Measurements from ENCODE around the gene FBXO31.
"Not testable (repeated sequence)": the region's sequence is repeated elsewhere in the genome, so short reads cannot be mapped to it uniquely, and the experiment has no call there.

FBXO31 gene

DNA sequence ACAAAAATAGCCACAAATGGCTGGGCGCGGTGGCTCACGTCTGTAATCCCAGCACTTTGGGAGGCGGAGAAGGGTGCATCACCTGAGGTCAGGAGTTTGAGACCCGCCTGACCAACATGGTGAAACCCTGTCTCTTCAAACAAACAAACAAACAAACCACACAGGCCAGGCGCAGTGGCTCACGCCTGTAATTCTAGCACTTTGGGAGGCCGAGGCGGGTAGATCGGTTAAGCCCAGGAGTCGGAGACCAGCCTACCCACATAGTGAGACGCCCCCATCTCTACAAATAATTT lies 1.2 kb upstream of the FBXO31 start:
- DNase-seq (ENCODE audit: low read depth): not testable (repeated sequence)

GRCh38 chr16:87384162-87384874 lies 742 bp upstream of the FBXO31 start:
- no peak for DNase-seq (ENCODE audit: low read depth)

- DNase-seq (ENCODE audit: low read depth): no peak
Measured at GRCh38 chr16:87382023-87382785, 1.4 kb downstream of the FBXO31 start.

GRCh38 chr16:87380881-87381280 lies 2.7 kb downstream of the FBXO31 start:
- no peak for DNase-seq (ENCODE audit: low read depth)

GRCh38 chr16:87380403-87380802 lies 3.2 kb downstream of the FBXO31 start:
- DNase-seq (ENCODE audit: low read depth): no peak

- DNase-seq (ENCODE audit: low read depth): not testable (repeated sequence)
Measured at GRCh38 chr16:87379312-87379752, 4.2 kb downstream of the FBXO31 start.

DNA sequence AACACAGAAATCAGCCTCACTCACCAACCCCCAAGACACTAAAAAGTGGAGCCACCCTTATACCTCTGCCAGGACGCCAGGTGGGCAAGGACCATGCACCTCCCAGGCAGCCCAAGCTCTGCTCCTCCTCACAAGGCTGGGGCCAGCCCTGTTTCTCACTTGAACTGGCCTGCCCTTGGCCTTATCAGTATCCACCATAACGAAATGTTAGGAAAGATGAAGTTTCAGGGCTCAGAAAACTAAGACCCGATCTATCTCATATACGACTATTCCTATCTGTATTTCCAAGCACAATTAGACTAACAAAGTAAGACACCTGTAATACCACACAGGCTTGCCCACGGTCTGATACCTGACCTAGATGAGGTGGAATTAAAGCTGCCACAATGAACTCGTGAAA lies 6.9 kb downstream of the FBXO31 start:
- DNase-seq (ENCODE audit: low read depth): no peak

GRCh38 chr16:87375426-87376135 lies 8.0 kb downstream of the FBXO31 start:
- DNase-seq (ENCODE audit: low read depth): no peak

DNA sequence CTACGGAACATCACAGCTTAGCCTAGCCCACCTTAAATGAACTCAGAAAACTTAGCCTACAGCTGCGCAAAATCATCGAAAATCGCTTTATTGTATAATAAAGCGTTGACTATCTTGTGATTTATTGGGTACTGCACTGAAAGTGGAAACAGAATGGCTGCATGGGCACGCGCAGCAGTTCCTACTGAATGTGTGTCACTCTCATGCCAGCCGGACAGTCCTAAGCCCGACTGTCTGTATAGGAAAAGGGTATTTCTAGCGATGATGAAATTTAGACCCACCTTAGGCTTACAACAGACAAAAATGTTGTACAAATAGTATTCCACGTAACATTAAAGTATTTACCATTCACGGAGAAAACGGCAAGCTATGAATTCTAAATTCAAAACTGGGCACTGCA lies 9.3 kb downstream of the FBXO31 start:
- no peak for DNase-seq (ENCODE audit: low read depth)

GRCh38 chr16:87372305-87372704 lies 11.3 kb downstream of the FBXO31 start:
- no peak for DNase-seq (ENCODE audit: low read depth)

DNA sequence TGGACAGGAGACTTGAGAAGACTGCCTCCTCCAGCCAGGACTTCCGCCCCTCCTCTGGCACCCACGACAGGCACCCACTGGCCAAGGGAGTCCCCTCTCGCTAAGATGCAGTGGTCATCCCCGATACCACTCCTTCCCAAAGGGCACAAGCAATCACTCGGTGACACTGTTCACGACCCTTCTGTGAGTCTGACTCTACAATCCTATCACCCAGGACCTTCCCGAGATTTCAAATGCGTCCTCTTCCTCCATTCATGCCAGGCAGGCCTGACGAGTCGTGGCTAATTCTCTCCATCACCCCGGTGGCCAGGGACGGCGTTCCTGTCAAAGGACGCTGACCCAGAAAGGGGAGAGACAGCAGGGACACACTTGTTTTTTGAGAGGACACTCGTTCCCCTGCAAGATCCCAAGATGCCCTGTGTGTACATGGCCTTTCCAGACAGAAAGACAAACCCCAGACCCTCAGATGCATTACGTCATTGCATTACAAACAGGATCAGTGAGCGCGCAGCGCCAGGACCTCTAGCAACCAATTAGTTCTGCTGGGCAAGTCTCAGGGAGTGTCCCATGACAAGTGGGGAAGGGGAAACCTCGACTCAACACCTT lies 12.2 kb downstream of the FBXO31 start:
- DNase-seq (ENCODE audit: low read depth): no peak

- DNase-seq (ENCODE audit: low read depth): no peak
Measured at GRCh38 chr16:87369796-87370719, 13.5 kb downstream of the FBXO31 start.

DNA sequence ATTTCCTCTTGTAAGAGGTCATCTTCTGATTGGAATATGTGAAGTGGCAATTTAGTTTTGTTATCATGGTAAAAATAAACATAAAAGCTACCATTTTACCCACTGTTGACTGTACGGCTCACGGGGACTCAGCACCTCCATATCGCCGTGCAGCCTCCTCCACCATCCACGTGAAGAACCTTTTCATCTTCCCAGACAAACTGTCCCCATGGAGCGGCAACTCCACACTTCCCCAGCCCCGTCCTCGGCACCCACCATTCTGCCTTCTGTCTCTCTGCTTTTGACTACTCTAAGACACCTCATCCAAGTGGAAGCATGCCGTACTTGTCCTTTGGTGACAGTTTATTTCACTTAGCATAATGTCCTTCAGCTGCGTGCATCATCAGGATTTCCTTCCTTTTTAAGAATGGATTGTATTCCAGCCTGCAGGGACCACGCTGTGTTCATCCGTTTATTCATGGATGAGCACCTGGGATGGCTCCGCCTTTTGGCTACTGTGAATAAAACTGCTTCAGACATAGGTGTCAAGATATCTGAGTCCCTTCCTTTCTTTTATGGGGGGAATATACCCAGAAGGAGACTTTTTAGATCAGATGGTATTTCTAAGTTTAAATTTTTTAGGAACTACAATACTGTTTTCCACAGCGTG lies 14.3 kb downstream of the FBXO31 start:
- DNase-seq (ENCODE audit: low read depth): no peak

- DNase-seq (ENCODE audit: low read depth): no peak
Measured at GRCh38 chr16:87368029-87368770, 15.4 kb downstream of the FBXO31 start.

DNA sequence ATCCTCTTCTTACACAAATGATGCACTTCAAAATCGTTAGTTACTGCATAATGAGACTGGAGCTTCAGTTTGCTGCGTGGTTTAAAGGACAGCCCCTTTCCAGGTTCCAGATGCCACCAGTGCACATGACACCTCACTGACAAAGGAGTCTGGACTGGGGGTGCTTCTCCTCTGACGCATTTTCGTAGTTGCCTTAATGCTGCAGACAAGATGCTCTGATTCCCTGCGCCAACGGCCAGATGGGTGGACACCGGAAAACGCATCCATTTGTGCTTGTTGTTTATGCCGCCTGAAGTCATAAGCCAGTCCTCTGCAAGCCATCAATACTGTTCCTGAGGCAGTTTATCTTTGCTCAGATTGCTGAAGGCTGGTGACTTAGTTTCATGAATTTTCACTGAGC lies 16.0 kb downstream of the FBXO31 start:
- DNase-seq (ENCODE audit: low read depth): no peak

- DNase-seq (ENCODE audit: low read depth): no peak
Measured at GRCh38 chr16:87366930-87367329, 16.6 kb downstream of the FBXO31 start.

- no peak for DNase-seq (ENCODE audit: low read depth)
Measured at GRCh38 chr16:87366288-87366687, 17.3 kb downstream of the FBXO31 start.

DNA sequence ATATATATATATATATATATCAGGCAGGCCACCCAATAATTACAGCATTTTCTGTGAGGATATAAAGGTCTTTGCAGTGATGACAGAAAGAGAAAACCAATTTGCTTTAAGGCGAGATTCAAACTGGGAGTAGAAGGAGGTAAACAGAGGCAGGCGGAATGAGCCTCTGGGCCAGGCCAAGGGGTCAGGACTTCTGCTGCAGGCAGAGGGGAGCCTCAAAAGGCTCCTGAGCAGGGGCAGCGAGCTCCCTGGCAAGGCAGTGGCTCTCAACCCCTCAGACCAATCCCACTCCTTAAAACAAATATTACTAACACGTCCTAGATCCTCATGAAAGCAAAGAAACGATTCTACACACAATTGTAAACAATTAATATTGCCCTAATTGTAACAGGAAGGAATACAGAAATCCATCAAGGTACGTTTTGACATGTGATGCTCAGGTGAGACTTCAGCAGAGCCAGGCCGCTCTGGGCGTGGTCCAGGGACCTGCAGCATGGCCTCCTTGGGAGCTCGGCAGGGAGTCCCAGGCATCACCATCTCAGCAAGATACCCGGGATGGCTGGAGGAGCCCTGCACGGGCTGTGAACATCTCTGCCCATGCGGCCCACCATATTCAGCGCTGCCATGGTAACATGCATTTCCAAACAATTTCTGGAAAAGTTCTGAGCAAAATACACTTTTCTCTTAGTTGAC lies 18.4 kb downstream of the FBXO31 start:
- DNase-seq (ENCODE audit: low read depth): no peak

- DNase-seq (ENCODE audit: low read depth): no peak
Measured at GRCh38 chr16:87363771-87364455, 19.7 kb downstream of the FBXO31 start.
